ENCODE measurements around the gene DCAF5.

Gene DCAF5

DNA sequence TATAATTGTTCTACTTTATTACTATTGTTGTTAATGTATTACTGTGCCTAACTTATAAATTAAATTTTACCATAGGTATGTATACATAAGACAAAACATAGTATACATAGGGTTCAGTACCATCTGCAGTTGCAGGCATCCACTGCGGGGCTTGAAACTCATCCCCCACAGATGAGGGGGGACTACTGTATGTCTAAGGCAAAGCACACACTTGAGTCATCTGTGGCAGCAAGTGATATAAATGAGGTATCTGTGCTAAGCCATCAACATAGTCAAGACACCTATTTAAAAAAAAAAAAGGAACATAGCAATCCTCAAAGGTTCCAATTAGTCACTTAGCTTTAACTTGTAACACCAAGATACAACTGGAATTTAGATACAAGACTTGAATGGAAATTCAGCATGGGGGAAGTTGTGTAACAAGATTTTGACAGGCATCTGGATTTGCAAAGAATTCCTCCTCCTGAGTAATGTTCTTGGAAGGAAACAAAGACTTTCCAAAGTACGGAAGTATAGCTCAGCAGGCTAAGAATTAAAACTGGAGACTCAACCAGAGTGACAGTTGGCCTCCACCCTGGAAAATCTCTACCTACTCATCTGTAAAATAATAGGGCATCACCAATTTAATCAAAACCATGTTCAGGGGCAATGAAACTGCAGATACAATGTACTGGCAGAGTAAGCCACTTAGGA is 14.9 kb downstream of the DCAF5 start:
- DNase-seq: peak; percentile 29

DNA sequence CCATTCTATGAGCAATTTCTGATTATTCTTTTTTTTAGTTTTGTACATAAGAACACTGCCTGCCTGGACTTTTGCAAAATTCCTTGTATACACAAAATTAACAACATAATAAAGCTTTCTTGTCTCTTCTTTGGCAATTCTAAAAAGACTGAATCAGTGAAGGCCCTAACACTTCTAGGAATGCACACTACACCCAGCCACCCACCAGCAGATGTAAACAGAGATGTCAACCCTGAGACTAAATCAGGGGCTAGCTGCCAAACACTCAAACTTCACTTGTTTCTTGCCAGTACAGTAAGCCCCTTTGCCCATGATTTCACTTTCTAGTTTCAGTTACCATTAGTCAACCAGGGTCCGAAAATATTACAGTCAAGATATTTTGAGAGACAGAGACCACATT is 15.5 kb downstream of the DCAF5 start:
- DNase-seq: no peak

DNA sequence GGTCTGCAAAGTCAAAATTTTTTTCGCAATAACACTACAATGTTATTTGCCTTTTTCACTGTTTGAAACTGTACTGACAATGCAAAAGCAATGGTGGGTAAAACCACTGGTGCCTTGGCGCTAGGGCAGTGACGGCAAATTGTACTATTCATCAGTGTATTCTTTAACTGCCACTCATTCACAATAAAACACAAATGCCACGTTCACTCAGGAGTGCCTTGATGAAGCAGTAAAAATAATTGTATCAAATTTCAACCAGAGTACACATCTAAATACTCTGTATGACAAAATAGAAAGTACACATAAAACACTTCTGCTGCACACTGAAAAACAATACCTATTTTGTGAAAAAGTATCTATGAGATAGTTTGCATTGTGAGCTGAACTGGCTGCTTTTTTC is 17.8 kb downstream of the DCAF5 start:
- no peak for DNase-seq

DNA sequence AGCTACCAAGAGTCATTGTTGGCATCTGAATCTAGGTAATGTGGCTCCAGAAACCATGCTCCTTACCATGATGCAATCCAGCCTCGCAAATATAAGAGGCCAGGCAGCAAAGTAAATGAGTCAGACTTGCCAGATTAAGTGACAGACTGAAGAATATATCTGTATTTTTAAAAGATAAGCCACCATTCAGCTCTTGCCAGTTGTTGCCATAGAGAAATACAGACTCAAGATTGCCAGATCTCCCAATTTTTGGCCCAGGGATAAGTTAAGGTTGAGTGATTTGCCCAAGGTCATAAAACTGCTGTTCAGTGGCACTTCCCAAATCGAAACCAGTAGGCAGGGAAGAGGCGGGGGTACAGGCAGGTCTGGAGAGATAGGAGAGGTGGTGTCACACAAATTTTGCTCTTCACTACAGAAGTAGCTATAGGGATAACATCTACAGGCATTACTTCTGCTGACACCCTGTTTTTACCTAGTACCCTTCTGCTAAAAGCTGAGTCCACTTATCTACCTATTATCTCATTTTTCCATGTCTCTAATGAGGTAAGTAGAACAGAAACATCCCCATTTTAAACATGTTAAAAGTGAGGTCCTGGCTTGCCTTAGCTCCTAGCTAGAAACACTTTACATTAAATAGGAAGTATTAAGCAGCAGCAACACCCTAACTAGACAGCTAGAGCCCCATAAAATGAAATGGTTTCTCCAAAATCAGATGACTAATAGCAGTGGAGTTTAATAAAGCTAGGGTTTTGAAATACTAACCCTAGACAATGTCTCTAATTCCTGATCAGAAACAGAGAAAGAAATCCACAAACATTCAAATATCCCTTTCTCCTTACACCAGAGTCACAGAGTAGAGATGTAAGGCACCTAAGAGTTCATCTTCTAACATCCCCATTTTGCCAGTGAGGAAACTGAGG is 19.5 kb downstream of the DCAF5 start:
- peak; percentile 30 for DNase-seq

DNA sequence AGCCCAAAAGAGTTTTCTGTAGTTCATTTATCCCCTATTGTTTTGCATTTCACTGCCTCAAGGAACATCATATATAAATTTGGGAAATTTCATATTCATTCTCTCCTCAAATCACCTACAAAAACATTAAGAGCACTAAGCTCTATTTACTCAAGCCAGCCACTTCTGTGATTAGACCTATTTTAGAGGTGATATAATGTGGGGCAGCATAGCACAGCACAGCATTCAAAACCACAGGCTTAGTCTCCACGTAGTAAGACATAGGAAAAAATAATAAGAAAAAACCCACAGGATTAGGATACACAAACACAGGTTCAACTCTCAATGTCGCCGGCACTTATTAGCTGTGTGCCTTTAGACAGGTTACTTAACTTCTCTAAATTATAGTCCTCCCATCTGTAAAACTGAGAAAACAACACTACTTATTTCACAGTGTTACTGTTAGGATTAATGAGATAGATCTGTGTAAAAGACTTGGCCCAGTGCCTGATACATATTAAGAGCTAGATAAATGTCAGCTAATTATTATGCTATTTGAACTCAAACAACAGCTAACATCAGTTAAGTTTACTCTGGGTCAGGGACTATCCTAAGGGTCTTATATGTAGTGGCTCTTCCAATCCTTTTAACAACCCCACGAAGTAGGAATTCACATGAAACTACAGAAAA is 20.3 kb downstream of the DCAF5 start:
- no peak for DNase-seq

DNA sequence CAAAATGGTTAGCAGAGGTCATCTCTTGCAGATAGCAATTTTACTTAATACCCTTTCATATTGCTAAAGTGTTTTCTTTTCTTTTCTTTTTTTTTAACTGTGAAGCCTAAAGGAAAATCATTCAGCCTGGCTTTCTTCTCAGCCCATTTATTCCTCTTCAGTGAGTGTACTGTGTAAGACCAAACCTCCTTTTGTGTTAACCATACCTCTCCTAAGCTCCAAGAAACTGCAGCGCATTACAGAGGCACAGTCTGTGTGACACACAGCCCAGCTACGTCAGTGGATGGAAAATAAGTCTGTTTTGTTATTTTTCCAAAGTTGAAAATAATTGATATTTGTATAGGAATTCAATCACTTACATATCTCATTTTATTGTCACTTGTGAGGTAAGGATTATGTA is 21.7 kb downstream of the DCAF5 start:
- no peak for DNase-seq

DNA sequence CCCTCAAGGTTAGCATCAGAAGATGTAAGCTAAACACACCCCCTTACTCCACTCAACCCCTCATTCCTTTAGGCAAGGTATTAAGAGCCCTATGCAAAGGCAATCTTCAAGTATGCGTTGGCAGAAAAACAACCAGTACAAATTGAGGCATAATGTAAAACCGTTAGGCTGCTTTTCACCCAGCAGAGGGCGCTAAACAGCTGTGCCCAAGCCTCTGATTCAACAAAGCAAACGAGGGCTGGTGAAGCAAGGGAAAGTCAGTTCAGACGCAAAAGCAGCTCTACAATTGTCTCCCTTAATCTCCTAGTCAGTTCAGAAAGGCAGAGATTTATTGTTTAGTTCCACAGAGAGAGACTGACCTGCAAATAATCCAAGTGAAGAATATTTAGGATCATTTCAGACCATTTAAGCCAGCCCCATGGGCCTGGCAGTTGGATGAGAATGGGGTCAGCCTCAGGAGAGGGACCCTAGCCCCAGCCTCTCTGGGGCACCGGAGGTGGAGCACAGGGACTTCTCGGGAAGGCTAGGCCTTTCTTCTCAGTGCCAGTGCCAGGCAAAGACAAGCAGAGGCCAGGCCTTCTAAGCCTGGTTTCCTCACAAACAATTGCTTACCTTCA is 23.5 kb downstream of the DCAF5 start:
- DNase-seq: peak; percentile 78

DNA sequence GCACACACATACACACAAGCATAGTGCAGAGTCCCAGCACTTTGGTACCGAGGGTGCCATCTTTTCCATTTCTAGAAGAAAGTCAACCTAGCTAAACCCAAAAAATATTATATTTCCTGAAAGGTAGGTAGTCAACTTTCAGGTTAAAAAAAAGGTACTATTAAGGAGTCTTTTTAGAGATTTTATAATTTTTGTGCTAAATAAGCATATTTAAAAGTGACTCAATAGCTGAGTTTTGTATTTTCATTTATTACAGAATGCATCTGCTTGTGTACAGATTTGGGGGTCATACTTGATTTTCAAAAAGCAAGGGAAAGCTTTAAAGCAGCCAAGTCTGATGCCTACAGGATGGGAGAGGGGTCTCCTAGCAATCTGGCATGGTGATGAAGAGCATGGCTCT is 34.6 kb downstream of the DCAF5 start:
- no peak for DNase-seq

DNA sequence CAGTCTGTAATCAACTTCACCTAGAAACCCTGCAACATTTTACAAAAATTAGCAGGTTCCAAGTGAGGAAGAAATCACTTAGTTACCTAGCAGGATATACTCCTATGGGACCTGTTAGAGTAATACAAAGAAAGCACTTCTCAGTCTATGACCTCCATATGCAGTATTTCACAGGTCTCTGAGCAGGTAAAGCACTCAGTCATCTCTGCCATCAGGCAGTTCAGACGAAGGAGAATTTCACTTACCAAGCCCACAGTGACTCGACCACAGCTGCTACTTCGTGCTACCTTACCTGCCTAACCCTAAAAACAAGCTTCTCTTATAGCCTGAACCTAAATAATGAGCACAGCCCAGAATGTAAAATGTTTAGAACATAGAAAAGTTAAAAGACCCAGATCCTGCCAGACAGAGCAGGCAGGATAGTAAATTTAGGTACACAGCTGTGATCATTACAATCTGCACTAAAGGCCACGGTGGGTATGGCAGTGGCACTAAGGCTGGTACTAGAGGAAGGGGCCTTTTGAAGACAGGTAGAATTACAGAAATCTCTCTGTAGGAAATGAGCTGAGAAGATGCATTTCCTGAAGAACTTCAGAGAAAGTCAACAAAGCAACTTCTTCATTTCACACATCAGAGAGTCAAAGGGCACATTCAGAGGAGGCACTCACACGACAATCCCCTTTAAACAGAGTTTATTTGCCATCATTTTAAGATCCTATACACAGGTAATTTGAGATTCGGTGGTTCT is 35.7 kb downstream of the DCAF5 start:
- no peak for DNase-seq

DNA sequence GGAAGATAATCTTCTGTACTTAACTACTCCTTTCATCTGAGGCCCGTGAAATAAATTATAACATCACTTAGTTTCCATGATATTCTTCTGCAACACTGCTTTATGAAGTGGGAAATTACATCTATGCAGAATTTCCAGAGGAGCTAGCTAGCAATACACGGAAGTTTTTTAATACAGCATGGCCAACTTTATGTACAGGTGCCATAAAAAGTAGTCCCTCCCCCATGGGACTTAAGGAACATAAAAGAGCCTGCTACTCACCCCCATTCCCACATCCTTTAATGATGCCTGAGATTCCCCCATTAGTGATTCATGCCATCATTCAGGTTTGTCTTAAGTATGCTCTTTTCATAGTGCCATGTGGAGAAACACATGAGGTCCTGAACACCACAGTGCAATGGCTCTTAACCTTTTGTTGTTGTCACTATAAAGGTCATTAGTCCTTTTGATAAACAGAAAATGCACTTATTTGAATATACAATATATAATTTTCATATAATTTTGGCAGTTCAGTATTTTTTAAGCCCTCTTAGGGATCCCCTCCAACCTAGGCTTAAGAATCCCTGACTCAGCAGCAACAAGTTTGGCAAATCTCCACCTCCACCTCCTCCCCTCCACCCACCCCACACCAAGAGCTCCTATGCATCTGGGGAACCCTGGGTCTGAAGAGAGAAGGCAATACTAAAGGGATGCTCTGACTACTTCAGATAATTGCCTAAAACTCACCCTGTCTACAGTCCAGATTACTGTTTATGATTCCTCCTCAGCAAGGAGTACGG is 37.3 kb downstream of the DCAF5 start:
- no peak for DNase-seq

DNA sequence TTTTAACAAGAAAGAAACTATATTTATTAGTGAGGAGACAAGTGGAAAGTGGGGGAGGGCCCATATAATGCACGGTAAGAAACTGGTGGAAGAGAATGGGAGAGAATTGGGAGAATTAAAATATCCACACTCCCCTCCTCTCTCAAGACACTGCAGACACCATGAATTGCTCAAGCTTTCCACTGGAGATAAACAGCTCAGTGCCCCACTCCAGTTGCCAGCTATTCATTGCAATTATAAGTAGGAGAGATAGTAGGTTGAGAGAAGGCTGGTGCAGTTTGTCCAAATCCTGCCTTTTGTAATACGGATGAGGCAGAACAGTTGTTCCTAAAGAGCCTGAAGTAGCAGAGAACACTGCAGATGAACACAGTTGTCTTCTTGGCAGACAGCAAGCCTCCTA is 38.2 kb downstream of the DCAF5 start:
- no peak for DNase-seq

DNA sequence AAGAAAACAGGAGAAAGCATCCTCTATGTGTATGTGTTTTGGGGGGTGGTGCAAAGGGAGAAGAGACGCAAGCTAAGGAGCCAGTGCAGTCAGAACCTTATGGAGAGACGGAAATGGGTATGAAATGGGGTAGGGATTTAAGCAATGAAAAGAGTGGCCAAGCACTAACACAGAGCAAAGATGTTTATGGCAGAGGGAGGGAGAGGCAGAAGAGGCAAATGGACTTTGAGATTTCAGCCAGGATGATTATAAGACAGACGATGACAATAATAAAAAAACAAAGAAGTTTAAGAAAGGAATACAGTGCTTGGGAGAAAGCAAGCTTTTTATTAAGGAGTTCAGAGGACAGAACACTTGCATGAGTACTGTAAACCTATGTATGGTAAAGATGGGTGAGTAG is 44.6 kb downstream of the DCAF5 start:
- no peak for DNase-seq

DNA sequence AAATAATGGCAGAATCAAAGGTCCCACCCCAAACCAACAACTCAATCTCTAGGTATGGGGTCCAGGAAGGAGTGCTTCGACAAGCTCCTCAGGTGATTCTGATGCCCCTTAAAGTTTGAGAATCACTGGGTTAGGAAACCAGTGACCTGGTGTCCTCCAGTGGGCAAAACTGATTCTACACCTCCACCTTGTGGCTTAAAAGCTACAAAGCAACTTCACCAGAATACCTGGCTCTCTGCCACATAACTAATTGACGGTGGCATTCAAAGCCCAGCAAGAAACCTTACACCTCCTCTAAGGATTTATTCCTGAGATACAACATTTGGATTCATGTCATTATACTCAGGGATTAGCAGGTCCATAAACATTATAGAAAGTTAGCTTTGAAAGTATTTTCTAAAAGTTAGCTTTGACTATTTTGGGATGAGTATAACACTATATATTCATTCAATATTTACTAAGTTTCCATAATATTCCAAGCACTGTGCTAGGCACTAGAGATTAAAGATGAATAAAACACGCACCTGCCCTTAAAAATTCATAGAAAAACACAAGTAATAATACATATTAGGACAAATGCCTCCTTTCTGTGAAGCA is 45.4 kb downstream of the DCAF5 start:
- peak; percentile 30 for DNase-seq

DNA sequence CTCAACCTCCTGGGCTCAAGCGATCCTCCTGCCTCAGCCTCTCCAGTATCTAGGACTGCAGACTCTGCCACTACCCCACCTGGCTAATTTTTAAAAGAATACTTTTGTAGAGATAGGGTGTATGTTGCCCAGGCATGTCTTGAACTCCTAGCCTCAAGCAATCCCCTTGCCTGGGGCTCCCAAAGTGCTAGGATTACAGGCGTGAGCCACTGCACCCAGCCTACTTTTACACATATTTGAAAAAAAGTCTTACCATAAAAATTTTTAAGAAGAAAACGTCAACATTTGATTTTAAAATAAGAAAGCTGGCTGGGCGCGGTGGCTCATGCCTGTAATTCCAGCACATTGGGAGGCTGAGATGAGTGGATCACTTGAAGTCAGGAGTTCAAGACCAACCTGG is 46.5 kb downstream of the DCAF5 start:
- DNase-seq: no peak

DNA sequence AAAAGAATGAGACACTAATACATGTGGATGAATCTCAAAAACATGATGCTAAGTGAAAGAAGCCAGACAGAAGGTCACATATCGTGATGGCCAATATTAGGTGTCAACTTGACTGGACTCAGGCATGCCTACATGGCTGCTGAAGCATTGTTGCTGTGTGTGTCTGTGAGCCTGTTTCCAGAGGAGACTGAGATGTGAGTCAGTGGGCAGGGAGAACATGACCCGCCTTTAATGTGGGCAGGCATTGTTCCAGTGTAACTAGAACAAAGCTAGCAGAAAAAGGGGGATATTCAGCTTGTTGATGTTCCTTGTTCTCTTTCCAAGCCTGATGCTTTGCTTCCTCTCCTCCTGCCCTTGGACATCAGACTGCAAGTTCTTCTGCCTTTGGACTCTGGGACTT is 47.6 kb downstream of the DCAF5 start:
- no peak for DNase-seq

DNA sequence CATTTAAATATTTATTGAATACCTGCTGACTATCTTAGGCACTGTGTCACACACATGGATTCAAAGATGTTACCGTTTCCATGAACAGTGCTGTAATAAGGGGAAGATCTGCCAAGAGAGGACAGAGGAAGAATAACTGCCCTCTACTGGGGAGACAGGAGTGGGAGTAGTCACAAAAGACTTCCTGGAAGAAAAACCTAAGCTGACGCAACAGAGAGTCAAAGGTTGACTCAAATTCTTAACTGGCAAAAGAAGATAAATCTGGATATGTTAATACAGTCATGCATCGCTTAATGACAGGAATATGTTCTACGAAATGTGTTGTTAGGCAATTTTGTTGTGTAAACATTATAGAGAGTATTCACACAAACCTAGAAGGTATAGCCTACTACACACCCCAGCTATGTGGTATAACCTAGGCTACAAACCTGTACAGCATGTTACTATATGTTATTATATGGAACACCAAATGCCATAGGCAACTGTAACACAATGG is 51.5 kb downstream of the DCAF5 start:
- peak; percentile 85 for DNase-seq

DNA sequence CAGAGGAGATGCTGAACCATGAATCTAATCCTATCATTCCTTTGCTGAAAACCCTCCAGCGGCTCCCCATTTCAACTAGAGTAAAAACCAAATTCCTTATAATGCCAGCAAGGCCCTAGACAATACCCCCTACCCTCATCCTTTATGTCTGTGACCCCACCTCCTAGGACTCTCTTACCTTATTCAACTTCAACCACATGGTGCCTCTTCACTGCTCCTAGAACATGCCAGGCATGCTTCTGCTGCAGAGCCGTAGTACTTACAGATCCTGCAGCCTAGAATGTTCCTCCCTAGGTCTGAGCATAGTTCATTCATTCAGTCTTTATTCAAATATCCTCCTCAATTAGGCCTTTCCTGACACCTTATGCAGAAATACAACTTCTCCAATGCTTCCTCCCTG is 54.9 kb downstream of the DCAF5 start:
- no peak for DNase-seq

DNA sequence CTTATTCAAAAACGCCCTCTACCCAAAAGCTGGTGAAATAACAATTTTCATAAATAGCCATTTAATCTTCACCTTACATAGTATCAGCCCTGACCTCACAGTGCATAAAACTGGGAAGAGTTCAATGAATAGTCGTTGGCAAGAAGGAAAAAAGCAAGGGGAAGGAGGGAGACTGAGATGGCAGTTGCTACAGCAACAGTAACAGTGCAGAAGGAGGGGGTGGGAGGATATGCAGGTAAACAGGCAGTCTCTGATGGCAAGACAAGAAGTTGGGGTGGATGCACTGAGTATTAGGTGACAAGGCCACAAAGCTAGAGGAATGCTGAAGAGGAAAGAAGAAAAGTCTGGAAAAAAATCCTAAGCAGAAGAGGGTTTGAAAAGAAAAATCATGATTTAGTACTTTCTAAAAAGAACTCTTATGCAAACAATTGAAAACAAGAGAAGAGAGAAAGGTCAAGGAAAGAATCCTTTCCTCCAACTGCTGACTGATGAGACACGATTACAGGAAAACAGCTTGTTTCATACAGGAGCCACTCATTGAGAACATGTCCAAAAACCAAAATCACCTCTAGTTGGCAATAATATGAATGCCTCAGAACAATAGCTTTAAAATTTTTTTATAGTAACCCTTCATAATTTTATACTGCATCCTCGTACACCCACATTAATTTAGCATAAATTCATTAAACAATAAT is 56.0 kb downstream of the DCAF5 start:
- DNase-seq: no peak

DNA sequence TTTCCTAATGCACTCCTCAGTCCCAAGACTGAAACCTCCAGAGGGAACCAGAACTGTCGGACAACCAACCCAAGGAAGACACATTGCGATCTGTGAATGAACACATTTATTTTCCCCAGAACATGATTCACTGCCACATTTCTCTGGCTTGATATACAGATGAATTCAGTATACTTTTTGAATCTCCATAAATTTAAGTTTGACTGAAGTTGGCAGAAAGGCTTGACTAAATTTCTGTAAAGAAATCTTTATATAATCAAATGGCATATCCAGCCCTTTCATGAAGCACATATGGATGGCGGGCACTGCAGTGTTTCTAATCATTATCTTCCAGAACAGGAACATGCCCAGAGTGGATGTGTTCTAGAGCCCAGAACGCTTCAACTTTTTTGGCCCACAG is 56.7 kb downstream of the DCAF5 start:
- no peak for DNase-seq

DNA sequence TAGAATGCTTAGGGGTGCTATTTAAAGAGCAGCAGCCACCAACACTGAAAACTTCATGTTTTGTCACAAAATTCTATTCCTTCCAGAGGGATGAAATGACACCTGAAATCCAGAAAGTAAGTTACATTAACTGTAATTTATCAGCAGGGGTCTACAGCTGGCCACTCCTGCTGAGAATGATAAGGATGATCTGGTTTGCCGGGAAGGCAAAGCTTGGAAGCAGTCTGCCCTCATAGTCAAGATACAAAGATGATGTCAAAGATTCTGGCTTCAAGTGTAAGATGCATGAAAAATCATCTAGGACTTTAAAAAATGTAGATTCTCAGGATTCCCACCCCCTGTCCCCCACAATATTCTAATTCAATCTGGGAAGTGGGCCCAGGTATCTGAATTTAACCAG is 58.4 kb downstream of the DCAF5 start:
- no peak for DNase-seq

Measured in inflammatory macrophage treated with lipopolysaccharide for 4 hours (primary cell).